Measurements from ENCODE around the gene VWF.

DNA sequence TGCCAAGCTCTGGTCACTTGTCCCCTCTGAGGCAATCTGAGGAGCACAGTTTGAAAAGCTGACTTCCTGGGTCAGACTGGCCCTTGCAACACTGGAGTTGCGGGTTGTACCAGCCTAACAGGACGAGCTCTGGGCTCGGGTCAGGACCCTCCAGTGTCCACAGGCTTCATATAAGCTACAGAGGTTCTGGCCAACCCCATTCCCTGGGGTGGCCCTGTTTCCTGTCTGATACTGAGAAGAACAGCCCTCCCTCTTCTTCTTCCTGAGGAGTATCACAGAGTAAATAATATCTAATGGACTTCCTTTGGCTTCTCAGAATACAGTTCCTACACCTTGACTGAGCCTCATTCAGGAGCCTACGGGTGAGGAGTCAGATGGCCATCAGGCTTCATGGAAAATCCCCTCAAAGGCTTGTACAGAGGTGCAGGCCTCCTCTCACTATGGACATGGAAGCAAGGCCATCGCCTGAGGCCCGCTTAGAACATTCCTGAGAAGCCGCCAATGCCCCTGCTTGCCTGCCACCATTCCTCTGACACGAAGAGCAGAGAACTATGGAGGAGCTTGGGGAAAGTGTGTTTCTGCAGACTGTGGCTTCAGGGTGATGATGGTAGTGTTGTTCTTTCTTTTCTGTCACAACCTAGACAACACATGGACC is 150.9 kb downstream of the VWF start:
- TF ChIP-seq, protein P1, sequence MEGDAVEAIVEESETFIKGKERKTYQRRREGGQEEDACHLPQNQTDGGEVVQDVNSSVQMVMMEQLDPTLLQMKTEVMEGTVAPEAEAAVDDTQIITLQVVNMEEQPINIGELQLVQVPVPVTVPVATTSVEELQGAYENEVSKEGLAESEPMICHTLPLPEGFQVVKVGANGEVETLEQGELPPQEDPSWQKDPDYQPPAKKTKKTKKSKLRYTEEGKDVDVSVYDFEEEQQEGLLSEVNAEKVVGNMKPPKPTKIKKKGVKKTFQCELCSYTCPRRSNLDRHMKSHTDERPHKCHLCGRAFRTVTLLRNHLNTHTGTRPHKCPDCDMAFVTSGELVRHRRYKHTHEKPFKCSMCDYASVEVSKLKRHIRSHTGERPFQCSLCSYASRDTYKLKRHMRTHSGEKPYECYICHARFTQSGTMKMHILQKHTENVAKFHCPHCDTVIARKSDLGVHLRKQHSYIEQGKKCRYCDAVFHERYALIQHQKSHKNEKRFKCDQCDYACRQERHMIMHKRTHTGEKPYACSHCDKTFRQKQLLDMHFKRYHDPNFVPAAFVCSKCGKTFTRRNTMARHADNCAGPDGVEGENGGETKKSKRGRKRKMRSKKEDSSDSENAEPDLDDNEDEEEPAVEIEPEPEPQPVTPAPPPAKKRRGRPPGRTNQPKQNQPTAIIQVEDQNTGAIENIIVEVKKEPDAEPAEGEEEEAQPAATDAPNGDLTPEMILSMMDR (IDR thresholded peaks at IDR 0.05), result no peak
- TF ChIP-seq EZH2 (IDR thresholded peaks at IDR 0.05; ENCODE audit: borderline replicate concordance, insufficient read depth, low read depth, low read length, poor library complexity, severe bottlenecking), result no peak
